ENCODE data around the gene DAND5. TPM values are rescaled to one million over a fixed set of nuclear protein-coding genes. Genes with fewer than 3 reads are reported as not detected.

Gene DAND5
- total RNA-seq (2022; extraction: Qiagen RNA extraction; ENCODE audit: low read depth): 0.08 to 0.19 TPM in 2 of 5 replicates, not detected in the others

DNA sequence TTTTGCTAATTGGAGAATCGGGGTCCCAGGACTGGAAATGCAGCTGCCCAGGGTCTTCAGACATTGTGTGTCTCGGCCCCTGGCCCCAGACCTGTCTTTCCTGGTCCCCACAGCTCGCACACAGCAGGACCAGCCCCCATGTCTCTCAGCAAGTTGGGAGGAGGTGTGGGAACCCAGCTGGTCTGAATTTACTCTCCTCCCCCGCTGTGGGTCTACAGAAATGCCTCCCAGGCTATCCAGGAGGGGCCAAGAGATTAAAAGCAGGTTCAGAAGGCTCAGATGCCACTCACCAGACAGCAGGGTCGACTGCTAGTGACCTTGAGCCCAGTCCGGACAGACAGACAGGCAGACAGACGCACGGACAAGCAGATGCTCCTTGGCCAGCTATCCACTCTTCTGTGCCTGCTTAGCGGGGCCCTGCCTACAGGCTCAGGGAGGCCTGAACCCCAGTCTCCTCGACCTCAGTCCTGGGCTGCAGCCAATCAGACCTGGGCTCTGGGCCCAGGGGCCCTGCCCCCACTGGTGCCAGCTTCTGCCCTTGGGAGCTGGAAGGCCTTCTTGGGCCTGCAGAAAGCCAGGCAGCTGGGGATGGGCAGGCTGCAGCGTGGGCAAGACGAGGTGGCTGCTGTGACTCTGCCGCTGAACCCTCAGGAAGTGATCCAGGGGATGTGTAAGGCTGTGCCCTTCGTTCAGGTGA is at the start of gene DAND5:
Gene DAND5 (plus strand): TSS at position 285 of the 697 bp plus-strand sequence. CDS start 85 bp downstream, at position 370.

DNA sequence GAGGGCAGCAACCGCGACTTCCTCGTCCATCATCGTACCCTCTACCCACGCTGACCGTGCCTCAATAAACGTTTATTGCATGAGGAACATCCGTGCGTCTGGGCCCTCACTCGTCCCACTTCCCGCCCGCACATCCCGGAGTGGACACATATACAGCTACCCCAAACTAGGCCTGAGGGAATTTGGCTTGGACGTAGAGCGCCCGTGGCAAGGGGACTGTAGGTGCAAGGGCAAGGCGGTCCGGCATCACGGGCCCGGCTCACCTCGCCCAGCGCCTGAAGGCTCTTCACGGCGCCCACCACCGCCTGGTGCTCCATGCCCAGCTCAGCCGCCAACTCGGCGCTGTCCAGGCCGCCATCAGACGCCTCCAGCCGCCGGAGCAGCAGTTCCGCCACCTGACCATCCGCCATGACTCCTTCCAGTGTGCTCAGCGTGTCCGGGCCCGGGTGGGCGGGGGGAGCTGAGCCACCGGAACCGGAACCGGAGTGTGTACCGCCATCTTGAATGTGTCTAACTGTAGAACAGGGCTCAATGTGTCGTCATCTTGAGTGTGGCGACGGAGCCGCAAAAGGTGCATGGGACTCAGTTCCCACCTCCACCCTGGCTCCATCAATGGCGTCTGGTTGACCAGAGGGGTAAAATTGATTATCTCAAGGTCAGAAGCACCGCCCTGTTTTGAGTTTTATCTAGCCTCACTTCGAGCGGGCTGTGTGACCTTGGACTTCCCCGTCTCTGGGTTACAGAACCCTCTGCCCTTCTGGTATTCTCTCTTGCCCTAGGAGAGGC is 35.9 kb upstream of the DAND5 start, which contains the start of gene FARSA:
Gene FARSA (minus strand): TSS at position 425 of the 786 bp plus-strand sequence. CDS start 15 bp downstream, at position 410.

DNA sequence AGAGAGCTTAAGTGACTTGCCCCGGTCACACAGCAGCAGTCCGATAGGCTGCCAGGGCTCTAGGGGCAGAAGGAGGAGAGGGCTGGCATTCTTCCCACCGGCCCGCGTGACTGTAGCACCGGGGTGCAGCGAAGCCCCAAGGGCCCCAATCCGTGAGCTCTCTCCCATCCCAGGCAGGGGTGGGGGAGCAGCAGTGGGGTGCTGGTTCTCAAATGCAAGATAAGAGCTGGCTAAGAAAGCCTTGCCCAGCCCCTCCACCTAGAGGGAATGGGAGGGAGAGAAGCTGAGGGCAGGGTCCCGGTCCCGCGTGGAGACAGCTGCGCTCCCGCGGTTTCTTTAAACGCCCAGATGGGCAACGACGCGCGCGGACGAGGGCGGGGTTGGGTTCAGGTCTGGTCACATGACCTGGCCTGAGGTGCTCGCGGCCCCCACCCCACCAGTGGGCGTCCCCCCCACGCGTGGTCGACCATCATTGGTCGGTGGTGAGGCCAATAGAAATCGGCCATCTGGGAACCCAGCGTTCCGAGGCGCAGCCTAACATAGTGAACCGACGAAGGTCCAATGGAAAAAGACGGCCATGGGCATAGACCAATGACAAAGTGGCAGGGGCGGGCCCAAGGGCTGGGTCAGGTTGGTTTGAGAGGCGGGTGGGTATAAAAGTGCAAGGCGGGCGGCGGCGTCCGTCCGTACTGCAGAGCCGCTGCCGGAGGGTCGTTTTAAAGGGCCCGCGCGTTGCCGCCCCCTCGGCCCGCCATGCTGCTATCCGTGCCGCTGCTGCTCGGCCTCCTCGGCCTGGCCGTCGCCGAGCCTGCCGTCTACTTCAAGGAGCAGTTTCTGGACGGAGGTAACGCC is 31.2 kb upstream of the DAND5 start, which contains the start of gene CALR:
Gene CALR (plus strand): TSS at position 683 of the 852 bp plus-strand sequence. CDS start 71 bp downstream, at position 754.

GRCh38 chr19:12945479-12946091 is 23.8 kb upstream of the DAND5 start, which contains the start of gene RAD23A:
RAD23A (plus strand) TSS chr19:12945862; CDS start chr19:12945949, 87 bp downstream.

GRCh38 chr19:12956446-12957388 is 12.7 kb upstream of the DAND5 start, which contains the start of gene GADD45GIP1:
GADD45GIP1 (minus strand) TSS chr19:12957223; CDS start chr19:12957212, 11 bp downstream.

DNA sequence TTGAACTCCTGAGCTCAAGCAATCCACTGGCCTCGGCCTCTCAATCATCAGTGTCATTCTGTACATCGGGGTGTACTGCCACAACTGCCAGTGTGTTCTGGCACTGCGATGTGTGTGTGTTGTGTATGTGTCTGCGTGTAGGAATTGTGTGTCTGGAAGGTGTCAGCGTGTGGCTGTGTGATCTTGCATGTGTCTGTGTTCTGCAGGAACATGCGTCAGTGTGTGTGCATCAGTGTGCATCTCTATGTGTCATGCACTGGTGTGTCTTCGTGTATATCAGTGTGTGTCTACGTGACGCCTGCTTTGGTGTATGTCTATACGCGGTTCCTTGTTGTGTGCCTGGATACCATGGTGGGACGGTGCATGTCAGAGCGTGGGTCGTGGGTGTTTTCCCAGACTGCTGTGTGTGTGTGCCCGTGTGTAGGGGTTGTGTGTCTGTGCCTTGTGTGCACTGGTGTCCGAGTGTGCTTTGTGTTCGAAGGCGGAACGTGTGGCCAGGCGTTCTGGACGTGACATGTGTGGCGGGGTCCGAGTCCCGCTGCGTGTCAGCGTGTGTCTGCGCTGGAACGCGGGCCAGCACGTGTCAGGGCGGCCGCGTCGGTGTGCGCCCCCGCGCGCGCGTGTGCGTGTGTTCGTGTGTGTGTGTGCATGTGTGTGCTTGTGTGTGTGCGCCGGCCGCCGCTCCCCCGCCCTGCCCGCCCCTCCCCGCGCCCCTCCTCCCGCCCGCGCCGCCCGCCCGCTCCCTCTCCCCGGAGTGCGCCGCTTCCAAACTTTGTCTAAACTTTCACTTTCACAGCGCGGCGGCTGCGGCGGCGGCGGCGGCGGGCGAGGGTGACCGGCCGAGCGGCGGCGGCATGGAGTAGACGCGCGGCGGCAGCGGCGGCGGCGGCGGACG is 25.6 kb downstream of the DAND5 start, which contains the start of gene NFIX:
Gene NFIX (plus strand): TSS at position 775 of the 895 bp plus-strand sequence. CDS start 363 bp downstream, outside the sequence.

Other genes starting within 250 kb of the DAND5 start
- 24.7 to 40.2 TPM (median 36.9 TPM) in 5 replicates for gene TNPO2, start 245.6 kb upstream of the DAND5 start, total RNA-seq (2022; extraction: Qiagen RNA extraction; ENCODE audit: low read depth)
- 146 to 249 TPM (median 219 TPM) in 5 replicates for gene TRIR, start 234.9 kb upstream of the DAND5 start, total RNA-seq (2022; extraction: Qiagen RNA extraction; ENCODE audit: low read depth)
- gene GET3, start 232.1 kb upstream of the DAND5 start, total RNA-seq (2022; extraction: Qiagen RNA extraction; ENCODE audit: low read depth): 63.4 to 104 TPM (median 94.9 TPM) in 5 replicates
- 0.47 to 0.85 TPM (median 0.62 TPM) in 5 replicates for gene BEST2, start 217.8 kb upstream of the DAND5 start, total RNA-seq (2022; extraction: Qiagen RNA extraction; ENCODE audit: low read depth)
- 4.5 to 14.2 TPM (median 11.1 TPM) in 5 replicates for gene HOOK2, start 194.0 kb upstream of the DAND5 start, total RNA-seq (2022; extraction: Qiagen RNA extraction; ENCODE audit: low read depth)
- gene JUNB, start 178.1 kb upstream of the DAND5 start, total RNA-seq (2022; extraction: Qiagen RNA extraction; ENCODE audit: low read depth): 77.9 to 186 TPM (median 154 TPM) in 5 replicates
- 0.61 to 1.1 TPM (median 0.78 TPM) in 5 replicates for gene PRDX2, start 167.8 kb upstream of the DAND5 start, total RNA-seq (2022; extraction: Qiagen RNA extraction; ENCODE audit: low read depth)
- gene THSD8, start 167.5 kb upstream of the DAND5 start, total RNA-seq (2022; extraction: Qiagen RNA extraction; ENCODE audit: low read depth): 4.8 to 12.3 TPM (median 8.1 TPM) in 5 replicates
- gene RNASEH2A, start 163.0 kb upstream of the DAND5 start, total RNA-seq (2022; extraction: Qiagen RNA extraction; ENCODE audit: low read depth): 26.4 to 47.1 TPM (median 46.2 TPM) in 5 replicates
- 0.29 to 0.36 TPM in 2 of 5 replicates, not detected in the others for gene RTBDN, start 135.0 kb upstream of the DAND5 start, total RNA-seq (2022; extraction: Qiagen RNA extraction; ENCODE audit: low read depth)
- 0.98 to 2.5 TPM (median 2.5 TPM) in 5 replicates for gene MAST1, start 131.1 kb upstream of the DAND5 start, total RNA-seq (2022; extraction: Qiagen RNA extraction; ENCODE audit: low read depth)
- 22.6 to 31.7 TPM (median 30.2 TPM) in 5 replicates for gene DNASE2, start 88.1 kb upstream of the DAND5 start, total RNA-seq (2022; extraction: Qiagen RNA extraction; ENCODE audit: low read depth)
- not detected in 5 replicates for gene KLF1, start 82.4 kb upstream of the DAND5 start, total RNA-seq (2022; extraction: Qiagen RNA extraction; ENCODE audit: low read depth)
- gene GCDH, start 78.4 kb upstream of the DAND5 start, total RNA-seq (2022; extraction: Qiagen RNA extraction; ENCODE audit: low read depth): 7.4 to 10.3 TPM (median 9.3 TPM) in 5 replicates
- gene SYCE2, start 50.3 kb upstream of the DAND5 start, total RNA-seq (2022; extraction: Qiagen RNA extraction; ENCODE audit: low read depth): 0.29 to 1.0 TPM (median 0.84 TPM) in 4 of 5 replicates, not detected in the other
- 51.4 to 78.1 TPM (median 75.8 TPM) in 5 replicates for gene FARSA, start 35.9 kb upstream of the DAND5 start, total RNA-seq (2022; extraction: Qiagen RNA extraction; ENCODE audit: low read depth)
- 489 to 619 TPM (median 537 TPM) in 5 replicates for gene CALR, start 31.0 kb upstream of the DAND5 start, total RNA-seq (2022; extraction: Qiagen RNA extraction; ENCODE audit: low read depth)
- gene RAD23A, start 23.7 kb upstream of the DAND5 start, total RNA-seq (2022; extraction: Qiagen RNA extraction; ENCODE audit: low read depth): 62.0 to 88.3 TPM (median 81.0 TPM) in 5 replicates
- gene GADD45GIP1, start 12.4 kb upstream of the DAND5 start, total RNA-seq (2022; extraction: Qiagen RNA extraction; ENCODE audit: low read depth): 28.1 to 58.3 TPM (median 54.3 TPM) in 5 replicates
- 2.2 to 4.9 TPM (median 4.5 TPM) in 5 replicates for gene NFIX, start 25.9 kb downstream of the DAND5 start, total RNA-seq (2022; extraction: Qiagen RNA extraction; ENCODE audit: low read depth)
- 0.51 to 1.7 TPM (median 0.93 TPM) in 5 replicates for gene LYL1, start 133.3 kb downstream of the DAND5 start, total RNA-seq (2022; extraction: Qiagen RNA extraction; ENCODE audit: low read depth)
- 33.3 to 44.2 TPM (median 40.1 TPM) in 5 replicates for gene TRMT1, start 147.2 kb downstream of the DAND5 start, total RNA-seq (2022; extraction: Qiagen RNA extraction; ENCODE audit: low read depth)
- gene NACC1, start 148.7 kb downstream of the DAND5 start, total RNA-seq (2022; extraction: Qiagen RNA extraction; ENCODE audit: low read depth): 24.2 to 52.0 TPM (median 41.4 TPM) in 5 replicates
- gene STX10, start 180.8 kb downstream of the DAND5 start, total RNA-seq (2022; extraction: Qiagen RNA extraction; ENCODE audit: low read depth): 36.0 to 61.4 TPM (median 59.8 TPM) in 5 replicates
- gene IER2, start 180.8 kb downstream of the DAND5 start, total RNA-seq (2022; extraction: Qiagen RNA extraction; ENCODE audit: low read depth): 34.0 to 67.3 TPM (median 58.4 TPM) in 5 replicates